ENCODE data around the gene PHAF1.

PHAF1 gene

DNA sequence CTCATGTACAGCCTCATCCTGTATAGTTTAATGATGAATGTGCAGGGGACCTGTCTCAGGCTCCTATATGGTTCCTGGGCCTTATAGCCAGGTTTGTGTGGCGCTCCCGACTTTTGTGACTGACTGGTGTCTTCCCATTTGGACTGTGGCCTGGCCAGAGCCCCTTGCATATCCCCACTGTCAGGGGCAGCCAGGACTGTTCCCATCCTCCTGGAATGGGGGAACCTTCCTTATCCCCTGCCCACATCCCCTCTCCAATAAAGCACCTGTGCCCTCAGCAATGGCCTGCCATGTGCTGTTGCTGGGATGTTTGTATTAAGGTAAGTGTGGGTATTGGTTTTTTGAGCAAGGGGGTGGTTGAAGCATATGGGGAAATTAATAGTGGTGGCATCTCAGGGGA lies 38.5 kb downstream of the PHAF1 start:
- no peak for DNase-seq

DNA sequence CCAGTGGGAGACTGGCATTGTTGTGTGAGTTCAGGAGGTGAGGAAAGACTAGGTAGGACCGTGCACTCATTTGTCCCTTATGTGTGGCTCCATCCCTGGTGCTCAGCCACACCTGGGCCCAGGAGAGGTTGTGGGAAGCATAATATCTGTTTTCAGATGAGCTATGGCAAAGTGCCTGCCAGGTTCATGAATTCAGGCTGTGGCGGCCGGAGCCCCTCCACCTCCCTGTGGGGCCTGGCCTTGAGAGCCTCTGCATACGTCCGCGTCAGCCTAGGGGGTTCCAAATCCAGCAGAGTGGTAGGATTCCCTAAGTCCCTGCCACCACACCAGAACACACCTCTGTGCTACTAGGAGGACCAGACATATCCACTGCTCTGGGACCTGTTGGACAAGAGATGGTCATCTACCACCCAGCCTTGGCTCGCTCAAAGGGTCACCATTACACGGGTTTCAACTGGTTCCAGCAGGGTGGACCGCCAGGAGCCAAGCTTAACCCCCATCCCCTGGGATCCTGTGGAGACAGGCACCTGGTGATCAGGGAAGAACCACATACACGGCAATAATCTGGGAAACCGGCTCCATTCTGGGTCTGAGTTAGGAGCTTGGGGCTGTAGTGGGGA lies 39.0 kb downstream of the PHAF1 start:
- DNase-seq, result no peak

DNA sequence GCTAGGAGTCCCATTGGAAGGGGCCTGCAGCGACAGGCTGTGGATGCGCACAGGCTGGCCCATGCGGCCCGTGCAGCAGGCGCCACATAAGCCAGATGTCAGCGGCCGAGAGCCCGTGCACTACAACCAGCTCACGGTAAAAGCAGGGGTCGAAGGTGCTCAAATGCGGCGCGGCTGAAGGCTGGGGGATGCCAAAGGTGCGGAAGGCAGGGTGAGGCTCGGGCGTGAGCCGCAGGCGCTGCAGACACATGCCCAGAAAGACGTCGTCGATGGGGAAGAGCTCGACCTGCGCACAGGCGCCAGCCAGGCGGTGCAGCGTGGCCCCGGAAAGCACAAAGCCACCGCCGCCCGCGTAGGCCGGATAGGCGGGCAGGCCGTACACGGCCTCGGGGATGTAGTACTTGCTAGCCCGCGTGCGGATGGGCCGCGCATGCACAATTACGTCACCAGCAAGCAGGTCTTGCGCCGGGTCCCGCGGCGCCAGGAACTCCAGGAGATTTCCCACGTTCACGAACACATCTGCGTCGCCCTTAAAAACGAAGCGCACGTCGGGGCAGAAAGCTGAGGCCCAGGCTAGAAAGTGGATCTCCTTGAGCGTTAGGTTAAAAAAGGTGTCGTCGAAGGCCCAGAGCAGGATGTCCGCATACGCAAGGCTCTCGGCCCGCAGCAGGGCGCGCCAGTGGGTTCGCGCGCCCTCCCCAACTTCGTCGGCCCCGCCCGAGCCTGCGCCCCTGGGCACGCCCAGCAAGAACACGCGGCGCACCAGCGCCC lies 39.7 kb downstream of the PHAF1 start:
- DNase-seq, result no peak

DNA sequence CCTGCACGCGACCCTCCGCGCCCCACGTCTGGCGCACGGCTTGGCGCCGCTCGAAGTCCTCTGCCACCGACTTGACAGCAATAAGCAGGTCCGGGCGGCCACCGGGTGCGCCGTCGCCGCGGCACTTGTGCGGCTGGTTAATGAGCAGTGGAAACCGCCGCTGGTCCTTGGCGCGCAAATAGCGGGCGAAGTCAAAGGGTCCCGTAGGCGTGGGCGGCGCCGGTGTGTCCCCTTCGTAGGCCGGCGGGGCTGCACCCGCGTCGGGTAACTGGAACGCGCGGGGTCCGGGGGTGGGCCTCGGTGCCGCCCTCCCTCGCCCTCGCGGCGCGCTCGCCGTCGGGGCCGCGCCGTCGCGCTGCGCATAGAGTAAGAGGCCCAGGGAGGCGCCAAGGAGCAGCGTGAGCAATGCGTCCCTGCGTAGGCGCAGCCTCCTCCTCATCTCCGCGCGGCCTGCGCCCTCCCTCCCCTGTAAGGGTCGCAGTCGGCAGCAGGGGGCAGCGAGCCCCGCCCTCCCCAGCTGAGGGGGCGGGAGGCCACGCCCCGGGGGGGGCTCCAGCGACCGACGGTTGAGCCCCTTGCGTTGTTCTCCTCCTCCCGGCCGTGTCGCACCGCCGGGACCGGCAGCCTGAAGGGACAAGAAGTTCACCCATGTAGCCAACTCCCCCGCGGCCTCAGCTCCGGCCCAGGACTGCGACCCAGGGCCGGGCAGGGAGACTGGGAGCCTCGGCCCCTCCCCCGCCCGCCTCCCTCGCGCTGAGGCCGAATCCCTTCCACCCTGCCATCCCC lies 40.5 kb downstream of the PHAF1 start:
- DNase-seq, result no peak

DNA sequence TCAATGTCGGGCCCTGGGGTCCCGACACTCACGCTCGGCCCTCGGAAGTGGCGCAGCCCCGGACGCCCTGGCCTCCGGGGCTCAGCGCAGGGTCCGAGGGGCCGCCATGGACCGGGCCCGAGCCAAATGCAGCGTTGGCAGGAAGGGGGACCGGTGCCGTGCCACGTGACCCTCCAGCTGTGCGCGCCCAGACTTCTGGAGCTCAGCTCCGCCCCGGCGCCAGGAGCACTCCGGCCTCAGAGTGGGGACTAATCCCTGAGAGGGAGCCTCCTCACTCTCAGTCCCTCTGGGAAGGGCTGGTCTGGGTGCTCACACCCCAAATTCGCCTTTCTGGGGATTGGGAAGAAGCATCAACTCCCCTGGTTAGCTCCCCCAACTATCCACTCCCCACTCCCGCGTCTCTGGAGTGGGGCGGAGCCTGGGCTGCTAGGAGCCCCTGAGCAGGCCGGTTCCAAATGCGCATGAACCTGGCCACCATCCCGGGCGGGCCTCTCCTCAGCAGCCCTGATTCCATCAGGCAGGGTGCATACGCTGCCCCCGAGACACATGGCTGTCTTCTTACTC lies 41.2 kb downstream of the PHAF1 start, which contains the start of gene B3GNT9:
TSS of gene B3GNT9 (minus strand) at position 166 of the 564 bp plus-strand sequence. CDS start 513 bp downstream, outside the sequence.
- DNase-seq, result no peak

DNA sequence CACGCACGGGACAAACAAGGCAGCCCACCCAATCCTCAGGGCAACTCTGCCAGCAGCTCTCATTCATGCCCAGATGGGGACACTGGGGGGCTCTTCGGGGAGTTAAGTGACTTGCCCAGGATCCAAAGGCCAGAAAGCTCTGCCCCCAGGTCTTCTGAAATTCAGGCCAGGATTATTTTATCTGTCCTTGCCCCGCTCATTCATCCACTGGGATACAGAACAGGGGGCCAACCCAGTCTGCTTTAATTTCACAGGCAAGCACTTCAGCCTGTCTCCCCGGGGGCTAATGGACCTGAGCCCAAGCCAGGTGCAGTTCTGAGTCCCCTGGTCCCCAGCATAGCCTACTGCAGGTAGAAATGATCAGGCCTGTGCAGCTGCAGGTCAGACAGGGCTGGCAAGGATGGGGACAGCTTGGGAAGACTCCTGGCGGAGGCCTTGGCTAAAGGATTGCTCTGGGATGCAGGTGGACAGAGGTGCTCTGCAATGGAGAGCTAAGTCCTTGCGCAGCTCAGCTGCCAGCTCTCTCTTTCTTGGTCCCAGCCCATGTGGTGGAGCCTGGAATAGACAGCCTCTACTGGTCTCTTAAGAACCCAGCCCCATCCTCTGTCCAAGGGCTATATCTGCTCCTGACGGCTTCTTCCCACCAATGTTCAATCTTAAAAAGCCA lies 41.8 kb downstream of the PHAF1 start:
- no peak for DNase-seq

DNA sequence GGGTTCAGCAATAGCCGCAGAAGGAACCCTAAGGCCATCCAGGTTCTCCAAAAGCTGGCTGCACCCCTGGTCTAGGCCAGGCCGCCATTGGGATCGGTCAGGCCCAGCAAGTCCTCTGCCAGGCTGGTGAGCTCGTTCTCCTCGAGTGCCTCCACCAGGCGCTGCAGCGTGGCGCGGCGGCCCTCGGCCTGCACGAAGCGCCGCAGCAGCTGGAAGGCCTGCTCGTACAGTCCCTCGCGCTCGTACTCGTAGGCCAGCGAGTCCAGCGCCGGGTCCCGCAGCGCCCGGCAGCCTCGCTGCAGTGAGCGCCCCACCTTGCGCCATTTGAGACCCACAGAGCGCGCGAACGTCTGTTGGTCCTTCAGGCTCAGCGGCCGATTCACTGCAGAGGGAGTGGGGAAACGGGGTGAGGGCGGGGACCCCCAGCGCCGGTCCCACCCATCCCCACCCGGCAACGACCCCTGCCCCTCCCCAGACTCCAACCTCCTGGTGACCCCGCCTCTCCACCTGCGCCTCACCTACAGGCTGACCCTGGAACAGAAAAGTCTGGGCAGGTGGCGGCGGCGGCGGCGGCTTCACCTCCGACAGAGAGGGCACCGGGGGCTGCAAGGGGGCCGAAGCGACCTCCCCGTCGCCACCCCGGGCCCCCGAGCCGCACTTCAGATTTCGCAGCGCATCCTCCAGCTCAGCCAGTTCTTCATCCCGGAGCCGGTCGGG lies 45.0 kb downstream of the PHAF1 start:
- DNase-seq, result no peak

DNA sequence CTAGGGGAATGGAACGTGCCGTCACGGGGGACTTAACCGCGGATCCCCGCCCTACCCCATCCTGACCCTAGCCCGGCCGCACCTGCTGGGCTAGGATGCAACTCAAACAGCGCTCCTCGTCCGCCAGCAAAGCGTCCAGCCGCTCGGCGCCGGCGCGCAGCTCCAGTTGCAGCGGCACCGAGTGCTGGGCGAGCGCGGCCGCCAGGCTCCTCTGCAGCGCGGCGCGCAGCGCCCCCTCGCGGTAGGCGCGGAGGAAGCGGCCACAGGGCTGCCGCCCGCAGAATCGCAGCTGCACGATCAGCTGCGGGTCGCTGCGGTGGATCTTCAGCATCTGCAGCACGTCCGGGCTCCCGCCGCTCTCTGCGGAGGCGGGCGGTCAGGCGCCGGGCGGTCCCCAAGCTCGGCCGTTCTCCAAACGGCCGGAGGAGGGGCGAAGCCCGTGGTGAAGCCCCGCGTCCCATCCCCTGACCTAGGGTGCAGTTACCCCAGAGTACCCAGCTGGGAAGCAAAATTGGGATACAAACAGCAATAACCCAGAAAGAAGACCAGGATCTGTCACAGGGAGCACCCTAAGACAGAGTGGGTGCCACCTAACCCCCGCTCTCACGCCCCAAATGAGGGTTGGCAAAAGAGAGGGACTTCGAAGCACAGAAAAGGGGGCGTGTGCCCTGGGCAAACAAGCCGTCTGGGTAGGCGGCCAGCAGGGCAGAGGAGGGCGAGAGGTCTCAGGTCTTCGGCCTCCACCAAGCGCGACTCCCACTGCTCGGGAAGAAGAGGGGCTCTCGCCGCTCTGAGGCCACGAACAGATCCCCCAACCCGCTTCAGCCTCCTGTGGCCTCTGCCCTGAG lies 45.8 kb downstream of the PHAF1 start:
- peak; percentile 6 to 48 for DNase-seq

DNA sequence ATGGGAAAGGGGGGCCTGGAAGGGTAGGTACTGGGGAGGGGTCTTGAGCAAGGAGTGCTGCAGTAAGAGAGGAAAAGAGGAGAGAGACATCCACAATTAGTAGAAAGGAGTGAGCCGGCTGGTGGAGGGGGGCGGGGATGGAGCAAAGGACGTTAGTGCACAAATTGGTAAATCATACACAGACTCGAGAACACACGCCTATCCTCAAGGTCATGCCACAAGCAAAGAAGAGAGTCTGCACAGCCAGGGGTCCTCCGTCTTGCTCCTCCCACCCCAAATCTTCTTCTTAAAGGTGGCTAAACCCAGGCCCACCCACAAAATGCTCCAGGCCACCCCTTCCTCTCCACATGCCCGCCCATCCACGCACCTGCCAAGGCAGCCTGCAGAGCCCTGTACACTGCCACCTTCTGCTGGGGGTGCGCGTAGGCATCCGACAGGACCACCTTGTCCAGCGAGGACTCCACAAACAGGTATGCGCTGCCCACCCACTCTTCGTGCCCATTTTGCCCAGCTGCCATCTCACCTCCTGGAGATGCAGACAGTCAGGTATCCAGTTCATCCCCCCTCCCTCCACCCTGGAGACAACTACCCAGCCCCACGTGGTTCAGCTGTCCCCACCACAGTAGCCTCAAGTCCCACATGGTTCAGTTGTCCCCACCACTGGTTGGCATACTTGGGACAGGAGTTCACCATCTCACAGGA lies 46.6 kb downstream of the PHAF1 start:
- no peak for DNase-seq

DNA sequence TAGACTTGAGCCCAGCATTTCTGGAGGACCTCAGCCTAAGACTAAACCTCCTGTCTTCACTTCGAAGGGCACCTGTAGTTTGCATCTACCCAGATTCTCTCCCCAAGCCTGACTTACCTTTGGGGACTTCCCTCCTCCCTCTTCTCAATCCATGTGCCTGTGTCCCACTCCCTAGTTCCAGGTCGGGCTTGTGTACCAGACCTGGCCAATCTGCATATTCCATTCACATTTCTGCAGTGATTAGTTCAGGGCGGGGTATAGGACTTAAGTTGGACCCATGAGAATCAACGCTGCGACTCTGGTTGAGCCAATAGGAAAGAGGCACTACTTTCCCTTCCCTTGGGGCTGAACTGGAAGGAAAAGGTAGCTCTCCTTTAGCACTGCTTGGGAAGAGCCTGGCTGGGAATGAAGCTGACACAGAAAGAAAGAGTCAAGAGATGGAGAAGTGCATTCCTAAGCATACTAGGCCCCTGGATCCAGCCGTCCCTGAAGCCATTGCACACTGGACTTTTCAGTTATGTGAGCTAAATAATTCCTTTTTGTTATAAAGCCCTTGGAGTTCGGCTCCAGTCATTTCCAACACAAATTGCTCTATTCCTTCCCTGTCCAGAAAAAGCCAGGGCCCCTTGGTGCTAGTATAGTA lies 47.5 kb downstream of the PHAF1 start:
- DNase-seq, result no peak

DNA sequence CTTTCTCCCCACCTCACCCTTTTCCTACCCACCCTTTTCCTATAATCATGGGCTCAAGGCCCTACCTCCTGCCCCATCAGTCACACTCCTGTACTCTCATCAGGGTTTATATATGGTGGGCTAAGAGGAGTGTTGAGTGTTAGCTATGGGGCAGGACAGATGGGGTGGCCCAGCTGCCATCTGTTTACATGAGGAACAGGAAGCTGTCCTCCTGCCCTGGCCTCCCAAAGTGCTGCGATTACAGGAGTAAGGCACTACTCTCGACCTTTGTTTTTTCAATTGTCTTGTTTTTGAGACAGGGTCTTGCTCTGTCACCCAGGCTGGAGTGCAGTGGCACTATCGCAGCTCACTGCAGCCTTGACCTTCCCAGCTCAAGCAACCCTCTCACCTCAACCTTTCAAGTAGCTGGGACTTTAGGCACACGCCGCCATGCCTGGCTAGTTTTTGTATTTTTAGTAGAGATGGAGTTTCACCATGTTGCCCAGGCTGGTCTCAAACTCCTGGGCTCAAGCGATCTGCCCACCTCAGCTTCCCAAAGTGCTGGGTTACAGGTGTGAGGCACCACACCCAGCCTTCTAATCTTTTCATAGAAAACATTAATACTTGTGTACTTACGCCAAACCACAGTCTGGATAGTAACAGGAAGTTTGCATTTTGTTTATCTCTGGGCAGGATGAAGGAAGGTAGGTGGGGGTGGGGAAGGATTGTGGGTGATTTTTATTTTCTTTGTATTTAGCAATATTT lies 48.3 kb downstream of the PHAF1 start:
- DNase-seq, result no peak

DNA sequence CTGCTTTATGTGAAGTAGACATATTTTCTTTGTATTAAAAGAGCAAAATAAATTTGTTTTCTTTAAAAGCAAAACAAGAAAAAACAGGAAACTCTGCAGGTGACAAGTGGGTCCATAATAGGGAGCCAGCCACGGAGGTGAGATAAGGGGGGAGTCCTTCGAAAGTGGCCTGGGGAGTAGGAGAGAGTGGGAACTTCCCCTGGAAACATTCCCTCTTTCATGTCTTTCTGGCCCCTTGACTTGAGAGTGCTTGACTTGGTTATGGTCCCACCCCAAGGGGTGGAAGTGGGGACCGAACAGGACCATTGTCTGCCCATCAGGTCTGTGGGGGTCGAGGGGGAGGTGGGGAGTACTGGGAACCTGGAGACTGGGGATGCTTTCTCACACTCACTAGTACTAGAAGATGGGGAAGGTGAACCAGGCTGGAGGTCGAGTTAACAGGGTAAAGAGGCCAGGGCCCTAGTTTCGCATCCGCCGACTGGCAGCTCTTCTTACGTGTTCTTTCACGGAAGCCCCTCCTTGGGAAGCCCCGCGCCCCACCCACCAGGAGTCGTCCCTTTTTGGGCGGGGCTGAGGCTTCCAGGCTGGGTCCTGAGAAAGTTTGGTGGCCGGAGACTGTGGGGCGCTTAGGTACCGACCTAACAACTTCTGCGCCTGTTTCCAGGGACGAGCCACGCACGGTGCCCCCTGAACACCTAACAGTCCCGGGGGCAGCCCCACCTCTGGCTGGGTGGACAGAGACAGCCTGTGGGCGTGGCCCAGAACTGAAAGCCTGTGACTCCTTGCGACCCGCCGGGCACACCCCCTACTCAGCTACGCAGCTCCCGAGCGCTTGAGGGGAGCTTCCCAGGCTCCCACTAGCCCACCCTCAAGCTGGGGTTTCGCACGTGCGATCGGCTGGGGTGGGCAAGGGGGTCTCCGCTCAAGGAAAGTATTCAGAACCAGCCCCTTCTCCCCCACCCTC lies 49.2 kb downstream of the PHAF1 start:
- DNase-seq, result peak in 1 of 2 donors; percentile 40

DNA sequence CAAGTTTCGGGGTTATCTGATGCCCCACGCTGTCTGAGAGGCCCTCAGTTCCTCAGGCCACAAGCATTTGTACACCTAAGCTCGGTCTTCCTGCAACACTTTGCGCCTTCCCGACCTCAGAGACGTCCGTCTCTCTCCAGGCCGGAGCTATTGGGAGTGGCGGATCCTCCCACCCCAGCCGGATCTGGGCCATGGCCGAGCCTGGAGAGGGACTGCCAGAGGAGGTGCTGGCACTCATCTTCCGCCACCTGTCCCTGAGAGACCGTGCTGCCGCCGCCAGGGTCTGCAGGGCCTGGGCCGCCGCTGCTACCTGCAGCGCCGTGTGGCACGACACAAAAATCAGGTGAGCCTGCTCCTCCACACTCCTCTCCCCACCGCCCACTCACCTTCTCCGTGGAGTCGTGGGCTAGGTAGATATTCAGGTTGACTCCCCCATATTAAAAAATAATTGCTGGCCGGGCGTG lies 51.9 kb downstream of the PHAF1 start:
- DNase-seq, result no peak

DNA sequence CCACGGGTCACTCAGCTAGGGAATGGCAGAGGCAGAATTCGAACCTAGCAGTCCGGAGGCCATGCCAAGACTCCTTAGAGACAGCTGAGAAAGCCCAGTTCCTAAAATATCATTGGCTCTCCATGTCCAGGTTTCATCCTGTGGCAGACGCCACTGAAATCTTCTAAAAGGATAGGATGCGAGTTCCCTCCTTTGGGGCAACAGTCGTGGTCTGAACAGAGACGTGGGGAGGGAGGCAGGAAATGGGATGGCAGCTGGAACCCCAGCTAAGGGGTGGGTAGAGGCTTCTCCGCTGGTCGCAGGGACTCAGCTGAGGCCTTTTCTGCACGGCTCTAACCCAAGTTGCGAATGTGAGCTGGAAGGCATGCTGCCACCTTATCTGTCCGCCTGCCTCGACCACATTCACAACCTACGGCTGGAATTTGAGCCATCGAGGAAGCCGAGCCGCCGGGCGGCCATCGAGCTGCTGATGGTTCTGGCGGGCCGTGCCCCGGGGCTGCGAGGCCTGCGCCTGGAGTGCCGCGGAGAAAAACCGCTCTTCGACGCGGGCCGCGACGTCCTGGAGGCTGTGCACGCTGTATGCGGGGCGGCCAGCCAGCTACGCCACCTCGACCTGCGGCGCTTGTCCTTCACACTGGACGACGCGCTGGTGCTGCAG lies 52.9 kb downstream of the PHAF1 start:
- DNase-seq, result no peak

DNA sequence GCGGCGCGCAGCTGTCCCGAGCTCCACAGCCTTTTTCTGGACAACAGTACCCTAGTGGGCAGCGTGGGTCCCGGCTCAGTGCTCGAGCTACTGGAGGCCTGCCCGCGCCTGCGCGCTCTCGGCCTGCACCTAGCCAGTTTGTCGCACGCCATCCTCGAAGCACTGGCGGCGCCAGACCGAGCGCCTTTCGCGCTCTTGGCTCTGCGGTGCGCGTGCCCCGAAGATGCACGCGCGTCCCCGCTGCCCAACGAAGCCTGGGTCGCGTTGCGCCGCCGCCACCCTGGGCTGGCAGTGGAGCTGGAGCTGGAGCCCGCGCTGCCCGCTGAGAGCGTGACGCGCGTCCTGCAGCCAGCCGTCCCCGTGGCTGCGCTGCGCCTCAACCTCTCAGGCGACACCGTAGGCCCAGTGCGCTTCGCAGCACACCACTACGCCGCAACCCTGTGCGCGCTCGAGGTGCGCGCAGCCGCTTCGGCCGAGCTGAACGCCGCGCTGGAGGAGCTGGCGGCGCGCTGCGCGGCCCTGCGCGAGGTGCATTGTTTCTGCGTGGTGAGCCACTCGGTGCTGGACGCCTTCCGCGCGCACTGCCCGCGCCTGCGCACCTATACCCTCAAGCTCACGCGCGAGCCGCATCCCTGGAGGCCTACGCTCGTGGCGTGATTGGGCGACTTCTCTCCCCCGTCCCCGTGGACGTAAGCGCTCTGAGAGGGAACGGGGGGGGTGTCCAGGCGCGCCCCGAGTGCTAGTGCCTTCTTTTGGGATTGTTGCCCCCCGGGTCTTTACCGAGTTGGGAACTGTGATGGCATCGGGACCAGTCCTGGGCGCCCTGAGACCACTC lies 53.6 kb downstream of the PHAF1 start:
- DNase-seq, result no peak

DNA sequence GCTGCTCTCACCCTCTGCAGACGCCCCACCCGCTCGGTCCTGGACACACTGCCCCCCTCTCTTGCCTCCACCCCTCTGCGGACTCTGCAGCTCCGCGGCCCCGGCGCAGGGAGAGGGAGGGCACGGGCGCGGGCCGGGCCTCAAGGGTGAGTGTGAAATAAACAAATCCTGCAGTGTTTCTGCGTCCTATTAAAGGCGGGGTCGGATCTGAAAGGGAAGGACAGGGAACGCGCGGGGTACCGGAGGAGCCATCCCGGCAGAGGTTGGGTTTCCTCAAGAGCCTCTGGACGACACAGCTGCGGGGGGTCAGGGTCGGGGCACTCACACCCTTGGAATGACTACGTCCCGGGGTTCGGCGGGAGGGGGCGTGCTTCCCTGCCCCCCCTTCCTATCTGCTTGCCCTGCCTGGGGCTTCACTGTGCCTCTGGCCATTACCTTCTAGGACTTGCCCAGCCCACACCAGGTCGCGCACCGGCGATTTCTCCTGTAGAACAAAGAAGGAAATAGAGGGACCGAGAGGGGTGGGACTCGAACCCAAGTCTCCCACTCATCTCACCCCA lies 54.3 kb downstream of the PHAF1 start:
- no peak for DNase-seq

Measured in bone marrow (tissue), 2 donors.